OCI-LY3 (cell line): ENCODE data around the gene PLK4.

Source experiments
- EZH2phosphoT487 ChIP-seq: fragments of 200-600 bp; shearing (Covaris generic); IDR thresholded peaks from 2 replicates; pipeline ENCODE4 v1.6.1; 2018; ENCODE audit warnings: antibody characterized with exemption, mixed run types, low read depth
- TF ChIP-seq, protein P1 (sequence below): fragments of 200-600, 300-600 bp; sonication (generic); IDR thresholded peaks from 2 replicates; pipeline ENCODE4 v1.5.1; 2014; ENCODE audit warnings: antibody characterized with exemption, low read length, low read depth

DNA sequence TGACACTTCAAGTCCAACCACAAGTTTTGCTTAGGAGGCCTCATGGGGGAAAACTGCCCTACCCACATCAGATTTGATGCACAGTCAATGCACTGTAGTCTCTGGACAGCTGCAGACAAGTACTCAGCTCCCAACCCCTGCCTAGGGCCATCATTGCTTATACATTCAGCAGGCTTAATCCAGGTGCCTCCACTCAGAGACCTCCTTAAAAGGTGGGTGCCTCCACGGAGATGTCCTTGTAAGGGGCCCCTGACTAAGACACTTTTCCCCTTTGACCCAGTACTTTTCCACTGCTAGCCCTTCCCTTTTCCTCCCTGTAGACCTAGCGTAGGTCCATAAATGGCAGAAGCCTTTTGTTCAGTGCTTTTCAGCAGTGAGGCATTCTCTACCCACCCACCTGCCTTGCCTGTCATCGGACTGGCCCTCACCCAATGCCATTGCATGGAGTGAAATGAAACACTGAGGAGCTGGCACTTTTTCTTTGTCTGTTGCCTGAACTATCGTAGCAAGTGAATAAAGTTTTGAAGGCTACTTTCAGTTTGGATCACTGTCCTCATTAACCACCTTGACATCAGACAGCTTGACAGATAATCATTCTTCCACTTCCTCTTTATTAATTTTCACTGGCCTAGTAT is 23.8 kb upstream of the PLK4 start:
- TF ChIP-seq, protein P1, sequence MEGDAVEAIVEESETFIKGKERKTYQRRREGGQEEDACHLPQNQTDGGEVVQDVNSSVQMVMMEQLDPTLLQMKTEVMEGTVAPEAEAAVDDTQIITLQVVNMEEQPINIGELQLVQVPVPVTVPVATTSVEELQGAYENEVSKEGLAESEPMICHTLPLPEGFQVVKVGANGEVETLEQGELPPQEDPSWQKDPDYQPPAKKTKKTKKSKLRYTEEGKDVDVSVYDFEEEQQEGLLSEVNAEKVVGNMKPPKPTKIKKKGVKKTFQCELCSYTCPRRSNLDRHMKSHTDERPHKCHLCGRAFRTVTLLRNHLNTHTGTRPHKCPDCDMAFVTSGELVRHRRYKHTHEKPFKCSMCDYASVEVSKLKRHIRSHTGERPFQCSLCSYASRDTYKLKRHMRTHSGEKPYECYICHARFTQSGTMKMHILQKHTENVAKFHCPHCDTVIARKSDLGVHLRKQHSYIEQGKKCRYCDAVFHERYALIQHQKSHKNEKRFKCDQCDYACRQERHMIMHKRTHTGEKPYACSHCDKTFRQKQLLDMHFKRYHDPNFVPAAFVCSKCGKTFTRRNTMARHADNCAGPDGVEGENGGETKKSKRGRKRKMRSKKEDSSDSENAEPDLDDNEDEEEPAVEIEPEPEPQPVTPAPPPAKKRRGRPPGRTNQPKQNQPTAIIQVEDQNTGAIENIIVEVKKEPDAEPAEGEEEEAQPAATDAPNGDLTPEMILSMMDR: no peak
- no peak for TF ChIP-seq EZH2phosphoT487
